ENCODE results near the gene ABCC2. TPM values are rescaled to one million over a fixed set of nuclear protein-coding genes. Genes with fewer than 3 reads are reported as not detected.
"Not testable (repeated sequence)": the region's sequence is repeated elsewhere in the genome, so short reads cannot be mapped to it uniquely, and the experiment has no call there.

ABCC2 gene
- total RNA-seq, 2 experiments from 2014 or later, result 0.38 to 0.59 TPM

DNA sequence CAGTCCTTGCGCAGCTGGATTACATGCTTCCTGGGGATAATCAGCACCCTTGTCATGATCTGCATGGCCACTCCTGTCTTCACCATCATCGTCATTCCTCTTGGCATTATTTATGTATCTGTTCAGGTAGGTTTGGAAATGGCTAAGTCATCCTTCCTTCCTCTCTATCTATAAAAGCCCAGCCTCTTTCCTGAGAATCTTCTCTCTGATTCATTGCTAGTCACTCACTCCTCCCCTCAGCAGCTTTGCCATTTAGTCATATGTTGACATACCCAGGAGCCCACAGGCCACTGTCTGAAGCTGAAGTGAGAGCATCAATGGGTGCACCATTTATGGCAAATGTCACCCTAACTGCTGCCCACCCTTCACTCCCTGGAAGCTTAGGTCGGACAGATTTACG lies 52.0 kb downstream of the ABCC2 start:
- intact Hi-C loops (cut with micrococcal nuclease; ENCODE audit: unreplicated experiment), result loop anchor here (5.0 kb wide), 1 partner anchor 1178 kb away; no protein-coding TSS in a partner anchor
- Histone ChIP-seq H2AFZ (ENCODE audit: low read length) (no peak overlapping the region), H4K20me1 (ENCODE audit: insufficient read depth, low read length) (no peaks in the 10 kb centered on the region), H3K27ac (ENCODE audit: low read depth, low read length, poor library complexity, severe bottlenecking) (no peak overlapping the region), H3K9me2 (ENCODE audit: insufficient read depth, low read length) (no peaks in the 10 kb centered on the region), H3K4me1 (ENCODE audit: insufficient read depth, low read length, poor library complexity, severe bottlenecking) (no peaks in the 10 kb centered on the region), H3K36me3 (ENCODE audit: insufficient read depth, low read length) (no peaks in the 10 kb centered on the region), H3K9me3 (ENCODE audit: low read length) (no peaks in the 10 kb centered on the region), H3K4me2 (ENCODE audit: low read length) (no peak overlapping the region), H3K79me2 (ENCODE audit: insufficient read depth, low read depth, low read length) (no peaks in the 10 kb centered on the region), H3K4me3 (ENCODE audit: low read depth, low read length, poor library complexity, severe bottlenecking) (no peak overlapping the region)
- TF ChIP-seq, protein P1, sequence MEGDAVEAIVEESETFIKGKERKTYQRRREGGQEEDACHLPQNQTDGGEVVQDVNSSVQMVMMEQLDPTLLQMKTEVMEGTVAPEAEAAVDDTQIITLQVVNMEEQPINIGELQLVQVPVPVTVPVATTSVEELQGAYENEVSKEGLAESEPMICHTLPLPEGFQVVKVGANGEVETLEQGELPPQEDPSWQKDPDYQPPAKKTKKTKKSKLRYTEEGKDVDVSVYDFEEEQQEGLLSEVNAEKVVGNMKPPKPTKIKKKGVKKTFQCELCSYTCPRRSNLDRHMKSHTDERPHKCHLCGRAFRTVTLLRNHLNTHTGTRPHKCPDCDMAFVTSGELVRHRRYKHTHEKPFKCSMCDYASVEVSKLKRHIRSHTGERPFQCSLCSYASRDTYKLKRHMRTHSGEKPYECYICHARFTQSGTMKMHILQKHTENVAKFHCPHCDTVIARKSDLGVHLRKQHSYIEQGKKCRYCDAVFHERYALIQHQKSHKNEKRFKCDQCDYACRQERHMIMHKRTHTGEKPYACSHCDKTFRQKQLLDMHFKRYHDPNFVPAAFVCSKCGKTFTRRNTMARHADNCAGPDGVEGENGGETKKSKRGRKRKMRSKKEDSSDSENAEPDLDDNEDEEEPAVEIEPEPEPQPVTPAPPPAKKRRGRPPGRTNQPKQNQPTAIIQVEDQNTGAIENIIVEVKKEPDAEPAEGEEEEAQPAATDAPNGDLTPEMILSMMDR (conservative IDR thresholded peaks at IDR 0.05; ENCODE audit: low read length), result no peak
- TF ChIP-seq EZH2phosphoT487 (IDR thresholded peaks at IDR 0.05; ENCODE audit: borderline replicate concordance, low read depth, low read length), result no peak
- DNase-seq (ENCODE audit: low spot score), result no peak
- CTCF ChIA-PET (ENCODE audit: unreplicated experiment), result no interaction called here
- POLR2A ChIA-PET, result no interaction called here
- BruUV-seq (replicated peaks), result no TSS peak

DNA sequence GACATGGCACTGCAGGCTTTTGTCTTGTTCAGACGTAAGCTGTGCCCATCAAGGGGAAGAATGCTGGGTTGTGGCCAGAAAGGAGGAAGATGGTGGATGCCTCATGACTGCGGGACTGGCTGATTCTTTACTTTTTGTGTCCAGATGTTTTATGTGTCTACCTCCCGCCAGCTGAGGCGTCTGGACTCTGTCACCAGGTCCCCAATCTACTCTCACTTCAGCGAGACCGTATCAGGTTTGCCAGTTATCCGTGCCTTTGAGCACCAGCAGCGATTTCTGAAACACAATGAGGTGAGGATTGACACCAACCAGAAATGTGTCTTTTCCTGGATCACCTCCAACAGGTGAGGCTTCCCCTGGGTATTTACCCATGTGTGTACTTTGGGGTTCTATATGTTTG lies 53.5 kb downstream of the ABCC2 start:
- Histone ChIP-seq H3K4me1 (ENCODE audit: insufficient read depth, low read length, poor library complexity, severe bottlenecking) (no peaks in the 10 kb centered on the region), H3K36me3 (ENCODE audit: insufficient read depth, low read length) (no peaks in the 10 kb centered on the region), H3K9me2 (ENCODE audit: insufficient read depth, low read length) (no peaks in the 10 kb centered on the region), H3K9me3 (ENCODE audit: low read length) (no peaks in the 10 kb centered on the region), H3K4me3 (ENCODE audit: low read depth, low read length, poor library complexity, severe bottlenecking) (no peak overlapping the region), H3K27ac (ENCODE audit: low read depth, low read length, poor library complexity, severe bottlenecking) (no peak overlapping the region), H3K4me2 (ENCODE audit: low read length) (no peak overlapping the region), H4K20me1 (ENCODE audit: insufficient read depth, low read length) (no peaks in the 10 kb centered on the region), H3K79me2 (ENCODE audit: insufficient read depth, low read depth, low read length) (no peaks in the 10 kb centered on the region), H2AFZ (ENCODE audit: low read length) (no peak overlapping the region)
- ChIA-PET POLR2A (no interaction called here), CTCF (ENCODE audit: unreplicated experiment) (no interaction called here)
- TF ChIP-seq, protein P1 (conservative IDR thresholded peaks at IDR 0.05; ENCODE audit: low read length), result no peak
- no peak for TF ChIP-seq EZH2phosphoT487 (IDR thresholded peaks at IDR 0.05; ENCODE audit: borderline replicate concordance, low read depth, low read length)
- DNase-seq (ENCODE audit: low spot score), result no peak
- BruUV-seq (replicated peaks), result no TSS peak
- intact Hi-C loops (cut with micrococcal nuclease; ENCODE audit: unreplicated experiment), result no loop called here

DNA sequence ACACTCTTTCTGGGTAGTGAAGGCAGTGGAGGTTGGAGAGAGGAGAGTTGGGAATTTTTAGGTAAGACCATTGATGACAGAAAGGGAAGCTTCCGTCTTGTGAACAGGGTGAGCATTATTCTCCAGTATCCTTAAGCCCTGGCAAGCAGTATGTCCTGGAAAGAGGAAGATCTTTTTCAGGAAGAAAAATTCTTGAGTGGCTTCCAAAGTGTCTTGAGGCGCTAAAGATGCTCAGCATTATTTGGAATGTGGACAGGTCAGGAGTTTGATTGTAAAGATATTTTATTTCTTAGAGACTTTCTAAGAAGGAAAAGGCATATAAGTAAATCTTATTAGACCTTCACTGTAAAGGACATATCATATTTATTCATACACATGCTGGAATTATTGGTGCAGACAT lies 54.3 kb downstream of the ABCC2 start:
- Histone ChIP-seq H2AFZ (ENCODE audit: low read length) (no peak overlapping the region), H3K9me3 (ENCODE audit: low read length) (no peaks in the 10 kb centered on the region), H3K4me3 (ENCODE audit: low read depth, low read length, poor library complexity, severe bottlenecking) (no peak overlapping the region), H3K9me2 (ENCODE audit: insufficient read depth, low read length) (no peaks in the 10 kb centered on the region), H3K27ac (ENCODE audit: low read depth, low read length, poor library complexity, severe bottlenecking) (no peak overlapping the region), H3K4me1 (ENCODE audit: insufficient read depth, low read length, poor library complexity, severe bottlenecking) (no peaks in the 10 kb centered on the region), H3K36me3 (ENCODE audit: insufficient read depth, low read length) (no peaks in the 10 kb centered on the region), H3K4me2 (ENCODE audit: low read length) (no peak overlapping the region), H3K79me2 (ENCODE audit: insufficient read depth, low read depth, low read length) (no peaks in the 10 kb centered on the region), H4K20me1 (ENCODE audit: insufficient read depth, low read length) (no peaks in the 10 kb centered on the region)
- no peak for DNase-seq (ENCODE audit: low spot score)
- intact Hi-C loops (cut with micrococcal nuclease; ENCODE audit: unreplicated experiment), result no loop called here
- TF ChIP-seq, protein P1 (conservative IDR thresholded peaks at IDR 0.05; ENCODE audit: low read length), result no peak
- no peak for TF ChIP-seq EZH2phosphoT487 (IDR thresholded peaks at IDR 0.05; ENCODE audit: borderline replicate concordance, low read depth, low read length)
- POLR2A ChIA-PET, result interaction anchor here (0.7 kb wide), 1 partner anchor 16 kb away, joined by 5 read pairs; no protein-coding TSS in a partner anchor
- no TSS peak for BruUV-seq (replicated peaks)
- CTCF ChIA-PET (ENCODE audit: unreplicated experiment), result no interaction called here

GRCh38 chr10:99840859-99841258 lies 58.4 kb downstream of the ABCC2 start:
- H3K4me2 ChIP-seq (ENCODE audit: low read length); H3K36me3 ChIP-seq (ENCODE audit: insufficient read depth, low read length); H3K27ac ChIP-seq (ENCODE audit: low read depth, low read length, poor library complexity, severe bottlenecking); H3K4me3 ChIP-seq (ENCODE audit: low read depth, low read length, poor library complexity, severe bottlenecking); H3K9me3 ChIP-seq (ENCODE audit: low read length); H3K4me1 ChIP-seq (ENCODE audit: insufficient read depth, low read length, poor library complexity, severe bottlenecking); H4K20me1 ChIP-seq (ENCODE audit: insufficient read depth, low read length); POLR2A ChIA-PET; H3K9me2 ChIP-seq (ENCODE audit: insufficient read depth, low read length); DNase-seq (ENCODE audit: low spot score); CTCF ChIA-PET (ENCODE audit: unreplicated experiment); H2AFZ ChIP-seq (ENCODE audit: low read length); H3K79me2 ChIP-seq (ENCODE audit: insufficient read depth, low read depth, low read length); BruUV-seq (replicated peaks): not testable (repeated sequence)
- intact Hi-C loops (cut with micrococcal nuclease; ENCODE audit: unreplicated experiment), result loop anchor here (10.0 kb wide), 2 partner anchors 464 to 674 kb away; partner anchors contain the start of gene SEC31B

Data from OCI-LY7 (cell line).